CD8-positive, alpha-beta memory T cell (primary cell): ENCODE results near the gene MPP4. TPM values are rescaled to one million over a fixed set of nuclear protein-coding genes. Genes with fewer than 3 reads are reported as not detected.

Source experiments
- CTCF ChIA-PET: fragments of 350-600 bp; sonication (Branson Sonifier 250); formaldehyde crosslinking; loops from one replicate; lab custom pipeline; 2021; ENCODE audit warnings: antibody characterized with exemption; lab: Charles Lee
- POLR2A ChIA-PET: fragments of 350-600 bp; sonication (Branson Sonifier 250); formaldehyde crosslinking; loops from one replicate; lab custom pipeline; 2021; ENCODE audit warnings: antibody characterized with exemption; lab: Charles Lee
- DNase-seq, 5 donors: peaks; one replicate each; pipeline versions ENCODE4 v3.0.0 to v3.0.0-alpha.2; 2020 to 2022; ENCODE audit warnings: mixed read lengths in 1 of 5
- H3K27ac ChIP-seq: one replicate; pipeline ENCODE4 v1.7.0; 2013; ENCODE audit warnings: low read depth, mild to moderate bottlenecking, low read length, moderate library complexity
- H3K27me3 ChIP-seq: 2 replicates; pipeline ENCODE4 v1.7.0; 2013; ENCODE audit warnings: low read length, mild to moderate bottlenecking; ENCODE audit not compliant: insufficient read depth, poor library complexity, severe bottlenecking
- H3K36me3 ChIP-seq: 2 replicates; pipeline ENCODE4 v1.7.0; 2013; ENCODE audit warnings: mild to moderate bottlenecking, low read length, moderate library complexity; ENCODE audit not compliant: insufficient read depth
- H3K4me1 ChIP-seq: 2 replicates; pipeline ENCODE4 v1.7.0; 2013; ENCODE audit warnings: mild to moderate bottlenecking, low read length, moderate library complexity; ENCODE audit not compliant: insufficient read depth
- H3K4me3 ChIP-seq: 2 replicates; pipeline ENCODE4 v1.7.0; 2013; ENCODE audit warnings: mild to moderate bottlenecking, low read length
- H3K9me3 ChIP-seq: 2 replicates; pipeline ENCODE4 v1.7.0; 2013; ENCODE audit warnings: mild to moderate bottlenecking, low read length
- H3K27ac Mint-ChIP-seq, 8 donors: one replicate each; pipeline ENCODE4 v1.8.0; 2020 to 2021; ENCODE audit warnings: mixed read lengths in 8 of 8, mild to moderate bottlenecking in 6 of 8, inconsistent platforms in 3 of 8, moderate library complexity in 3 of 8
- H3K27me3 Mint-ChIP-seq, 2 donors: one replicate each; pipeline ENCODE4 v1.8.0; 2020 to 2021; ENCODE audit warnings: mixed read lengths in 2 of 2, mild to moderate bottlenecking in 1 of 2, moderate library complexity in 1 of 2
- H3K36me3 Mint-ChIP-seq, 3 donors: one replicate each; pipeline ENCODE4 v1.8.0; 2020 to 2021; ENCODE audit warnings: mixed read lengths in 3 of 3, inconsistent platforms in 1 of 3, mild to moderate bottlenecking in 1 of 3
- H3K4me1 Mint-ChIP-seq, 3 donors: one replicate each; pipeline ENCODE4 v1.8.0; 2020 to 2021; ENCODE audit warnings: mixed read lengths in 3 of 3, inconsistent platforms in 1 of 3, mild to moderate bottlenecking in 1 of 3
- H3K4me3 Mint-ChIP-seq, 7 donors: one replicate each; pipeline ENCODE4 v1.8.0; 2020 to 2021; ENCODE audit warnings: mixed read lengths in 7 of 7, mild to moderate bottlenecking in 6 of 7, moderate library complexity in 4 of 7, inconsistent platforms in 2 of 7
- H3K9me3 Mint-ChIP-seq, 5 donors: one replicate each; pipeline ENCODE4 v1.8.0; 2020 to 2022; ENCODE audit warnings: mixed read lengths in 5 of 5, mild to moderate bottlenecking in 3 of 5, moderate library complexity in 2 of 5, inconsistent platforms in 1 of 5
- polyA plus RNA-seq: library from polyadenylated mRNA; unstranded; fragments of 300-500 nt; fragmentation: Illumina TruSeq; gene quantifications from one replicate; pipeline ENCODE4 v1.2.3, GENCODE V29; 2021
- total RNA-seq, 2 experiments: library from RNA; stranded (reverse); gene quantifications; one replicate each; pipeline ENCODE4 v1.2.3, GENCODE V29; 2021

MPP4 gene
- total and polyA plus RNA-seq, 3 experiments from 2014 or later, result not detected

- Histone ChIP-seq H3K4me1 (no peaks in the 10 kb centered on the region), H3K36me3 (no peaks in the 10 kb centered on the region), H3K4me3 (no peak overlapping the region), H3K27me3 (no peaks in the 10 kb centered on the region), H3K9me3 (no peaks in the 10 kb centered on the region), H3K27ac (no peak overlapping the region)
- Mint-ChIP-seq H3K4me3 (no peak overlapping the region), H3K4me1 (peaks cover 4 to 11% (median 5%) of the 10 kb centered on the region in 3 donors), H3K27me3 (no peaks in the 10 kb centered on the region), H3K27ac (no peak overlapping the region), H3K9me3 (no peaks in the 10 kb centered on the region), H3K36me3 (peaks cover 0 to 17% (median 9%) of the 10 kb centered on the region in 3 donors)
- POLR2A ChIA-PET, result no interaction called here
- CTCF ChIA-PET, result no interaction called here
- no peak for DNase-seq
These were observed 545 bp downstream of the MPP4 start for GRCh38 chr2:201697899-201698298.

- no peaks in the 10 kb centered on the region for H3K36me3 ChIP-seq
- H3K4me1 ChIP-seq, result no peaks in the 10 kb centered on the region
- no peak overlapping the region for H3K4me3 Mint-ChIP-seq
- H3K9me3 ChIP-seq, result no peaks in the 10 kb centered on the region
- POLR2A ChIA-PET, result no interaction called here
- H3K27ac ChIP-seq, result no peak overlapping the region
- no peaks in the 10 kb centered on the region for H3K9me3 Mint-ChIP-seq
- no peaks in the 10 kb centered on the region for H3K27me3 Mint-ChIP-seq
- H3K27me3 ChIP-seq, result no peaks in the 10 kb centered on the region
- no peak overlapping the region for H3K27ac Mint-ChIP-seq
- peaks cover 4 to 11% (median 5%) of the 10 kb centered on the region in 3 donors for H3K4me1 Mint-ChIP-seq
- CTCF ChIA-PET, result no interaction called here
- peaks cover 0 to 7% (median 4%) of the 10 kb centered on the region in 3 donors for H3K36me3 Mint-ChIP-seq
- no peak for DNase-seq
- no peak overlapping the region for H3K4me3 ChIP-seq
These were observed 2.2 kb downstream of the MPP4 start for GRCh38 chr2:201696151-201696659.

GRCh38 chr2:201685156-201685555, 13.3 kb downstream of the MPP4 start:
- Histone ChIP-seq H3K27me3 (no peaks in the 10 kb centered on the region), H3K27ac (no peak overlapping the region), H3K36me3 (no peaks in the 10 kb centered on the region), H3K4me1 (no peaks in the 10 kb centered on the region), H3K9me3 (no peaks in the 10 kb centered on the region), H3K4me3 (no peak overlapping the region)
- no peaks in the 10 kb centered on the region for H3K4me1 Mint-ChIP-seq
- CTCF ChIA-PET, result no interaction called here
- POLR2A ChIA-PET, result no interaction called here
- no peak for DNase-seq
- peaks cover 14 to 33% of the 10 kb centered on the region in 2 donors for H3K27me3 Mint-ChIP-seq
- H3K9me3 Mint-ChIP-seq, result no peaks in the 10 kb centered on the region
- H3K27ac Mint-ChIP-seq, result no peak overlapping the region
- no peak overlapping the region for H3K4me3 Mint-ChIP-seq
- H3K36me3 Mint-ChIP-seq, result no peaks in the 10 kb centered on the region

GRCh38 chr2:201680743-201681142, 17.7 kb downstream of the MPP4 start:
- no peak overlapping the region for H3K27ac ChIP-seq
- H3K4me3 Mint-ChIP-seq, result no peak overlapping the region
- no peaks in the 10 kb centered on the region for H3K9me3 Mint-ChIP-seq
- H3K4me1 ChIP-seq, result no peaks in the 10 kb centered on the region
- H3K27me3 Mint-ChIP-seq, result peaks cover 11 to 24% of the 10 kb centered on the region in 2 donors
- H3K36me3 Mint-ChIP-seq, result no peaks in the 10 kb centered on the region
- no peak overlapping the region for H3K27ac Mint-ChIP-seq
- peak in 1 of 5 donors; percentile 3 for DNase-seq
- no peaks in the 10 kb centered on the region for H3K27me3 ChIP-seq
- no peaks in the 10 kb centered on the region for H3K4me1 Mint-ChIP-seq
- H3K9me3 ChIP-seq, result no peaks in the 10 kb centered on the region
- ChIA-PET CTCF (no interaction called here), POLR2A (no interaction called here)
- H3K36me3 ChIP-seq, result no peaks in the 10 kb centered on the region
- no peak overlapping the region for H3K4me3 ChIP-seq

GRCh38 chr2:201678401-201678800, 20.0 kb downstream of the MPP4 start:
- Histone ChIP-seq H3K4me1 (no peaks in the 10 kb centered on the region), H3K4me3 (no peak overlapping the region), H3K36me3 (no peaks in the 10 kb centered on the region), H3K27me3 (no peaks in the 10 kb centered on the region), H3K27ac (no peak overlapping the region), H3K9me3 (no peaks in the 10 kb centered on the region)
- Mint-ChIP-seq H3K36me3 (no peaks in the 10 kb centered on the region), H3K9me3 (no peaks in the 10 kb centered on the region), H3K4me3 (no peak overlapping the region), H3K4me1 (no peaks in the 10 kb centered on the region), H3K27ac (no peak overlapping the region), H3K27me3 (peaks cover 9 to 16% of the 10 kb centered on the region in 2 donors)
- POLR2A ChIA-PET, result no interaction called here
- no peak for DNase-seq
- CTCF ChIA-PET, result no interaction called here

DNA sequence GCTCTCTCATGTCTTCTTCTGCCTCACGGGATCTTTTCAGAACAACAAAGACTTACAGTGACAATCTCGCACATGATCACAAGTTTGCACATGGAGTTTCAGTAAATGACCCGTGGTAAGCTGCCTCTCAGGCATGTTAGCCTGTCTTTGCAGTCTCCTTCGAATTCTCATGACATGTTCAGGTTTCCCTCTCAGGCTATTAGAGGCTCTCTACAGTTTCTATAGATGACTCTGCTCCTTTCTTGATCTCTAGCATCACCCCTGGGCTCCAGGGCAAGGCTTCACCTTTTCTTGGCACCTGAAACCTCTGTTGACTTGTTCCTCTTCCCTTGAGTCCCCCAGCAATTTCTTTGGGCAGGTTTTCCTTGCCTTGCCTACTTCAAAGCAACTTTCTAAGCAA, 23.0 kb downstream of the MPP4 start:
- Mint-ChIP-seq H3K4me3 (no peak overlapping the region), H3K36me3 (no peaks in the 10 kb centered on the region), H3K9me3 (peaks cover 0 to 3% (median 0%) of the 10 kb centered on the region in 5 donors), H3K4me1 (peaks cover 8 to 13% (median 8%) of the 10 kb centered on the region in 3 donors), H3K27ac (no peak overlapping the region), H3K27me3 (peaks cover 0 to 3% of the 10 kb centered on the region in 2 donors)
- H3K36me3 ChIP-seq, result no peaks in the 10 kb centered on the region
- no peak for DNase-seq
- no peaks in the 10 kb centered on the region for H3K27me3 ChIP-seq
- no peaks in the 10 kb centered on the region for H3K9me3 ChIP-seq
- POLR2A ChIA-PET, result no interaction called here
- CTCF ChIA-PET, result no interaction called here
- H3K4me1 ChIP-seq, result no peaks in the 10 kb centered on the region
- H3K4me3 ChIP-seq, result no peak overlapping the region
- H3K27ac ChIP-seq, result no peak overlapping the region

GRCh38 chr2:201674794-201675193, 23.6 kb downstream of the MPP4 start:
- DNase-seq, result no peak
- Histone ChIP-seq H3K4me1 (no peaks in the 10 kb centered on the region), H3K9me3 (no peaks in the 10 kb centered on the region), H3K27ac (no peak overlapping the region), H3K27me3 (no peaks in the 10 kb centered on the region), H3K4me3 (no peak overlapping the region), H3K36me3 (no peaks in the 10 kb centered on the region)
- ChIA-PET CTCF (no interaction called here), POLR2A (no interaction called here)
- H3K4me3 Mint-ChIP-seq, result no peak overlapping the region
- H3K9me3 Mint-ChIP-seq, result peaks cover 0 to 3% (median 0%) of the 10 kb centered on the region in 5 donors
- H3K27ac Mint-ChIP-seq, result no peak overlapping the region
- peaks cover 8 to 13% (median 8%) of the 10 kb centered on the region in 3 donors for H3K4me1 Mint-ChIP-seq
- H3K36me3 Mint-ChIP-seq, result no peaks in the 10 kb centered on the region
- H3K27me3 Mint-ChIP-seq, result peaks cover 0 to 3% of the 10 kb centered on the region in 2 donors

GRCh38 chr2:201674298-201674697, 24.1 kb downstream of the MPP4 start:
- Histone ChIP-seq H3K4me3 (no peak overlapping the region), H3K36me3 (no peaks in the 10 kb centered on the region), H3K4me1 (no peaks in the 10 kb centered on the region), H3K27me3 (no peaks in the 10 kb centered on the region), H3K27ac (no peak overlapping the region), H3K9me3 (no peaks in the 10 kb centered on the region)
- peaks cover 8 to 13% (median 8%) of the 10 kb centered on the region in 3 donors for H3K4me1 Mint-ChIP-seq
- ChIA-PET CTCF (no interaction called here), POLR2A (no interaction called here)
- peaks cover 0 to 3% (median 0%) of the 10 kb centered on the region in 5 donors for H3K9me3 Mint-ChIP-seq
- H3K27ac Mint-ChIP-seq, result peak overlapping the region in 1 of 8 donors; percentile 64
- no peak for DNase-seq
- peaks cover 0 to 3% of the 10 kb centered on the region in 2 donors for H3K27me3 Mint-ChIP-seq
- H3K36me3 Mint-ChIP-seq, result no peaks in the 10 kb centered on the region
- H3K4me3 Mint-ChIP-seq, result no peak overlapping the region
